ENCODE results near the gene SLC27A6. TPM values are rescaled to one million over a fixed set of nuclear protein-coding genes. Genes with fewer than 3 reads are reported as not detected.

SLC27A6 gene
- total RNA-seq, 2 donors from 2014 or later = not detected

DNA sequence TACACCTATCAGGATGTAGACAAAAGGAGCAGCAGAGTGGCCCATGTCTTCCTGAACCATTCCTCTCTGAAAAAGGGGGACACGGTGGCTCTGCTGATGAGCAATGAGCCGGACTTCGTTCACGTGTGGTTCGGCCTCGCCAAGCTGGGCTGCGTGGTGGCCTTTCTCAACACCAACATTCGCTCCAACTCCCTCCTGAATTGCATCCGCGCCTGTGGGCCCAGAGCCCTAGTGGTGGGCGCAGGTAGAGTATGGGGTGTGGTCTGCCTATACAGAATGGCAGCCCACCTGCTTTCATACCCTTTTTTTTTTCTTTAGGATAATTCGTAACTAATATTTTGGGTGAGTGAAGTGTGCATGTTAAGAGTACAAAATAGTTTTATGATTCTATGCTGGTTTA, 1.1 kb downstream of the SLC27A6 start:
- Mint-ChIP-seq H3K27ac (no peak overlapping the region), H3K36me3 (ENCODE audit: low read depth) (no peaks in the 10 kb centered on the region), H3K4me1 (no peaks in the 10 kb centered on the region), H3K27me3 (peaks cover 25% of the 10 kb centered on the region), H3K4me3 (no peak overlapping the region)
- DNase-seq (no peak), ATAC-seq (no peak)
- H3K9me3 ChIP-seq (ENCODE audit: control insufficient read depth, low read length, poor library complexity, severe bottlenecking) = no peaks in the 10 kb centered on the region

- H3K4me3 Mint-ChIP-seq = no peak overlapping the region
- H3K27ac Mint-ChIP-seq = no peak overlapping the region
- DNase-seq (no peak), ATAC-seq (no peak)
- H3K4me1 Mint-ChIP-seq = no peaks in the 10 kb centered on the region
- H3K27me3 Mint-ChIP-seq = peaks cover 25% of the 10 kb centered on the region
- no peaks in the 10 kb centered on the region for H3K9me3 ChIP-seq (ENCODE audit: control insufficient read depth, low read length, poor library complexity, severe bottlenecking)
- no peaks in the 10 kb centered on the region for H3K36me3 Mint-ChIP-seq (ENCODE audit: low read depth)
These were observed 1.6 kb downstream of the SLC27A6 start for GRCh38 chr5:128966846-128967245.

DNA sequence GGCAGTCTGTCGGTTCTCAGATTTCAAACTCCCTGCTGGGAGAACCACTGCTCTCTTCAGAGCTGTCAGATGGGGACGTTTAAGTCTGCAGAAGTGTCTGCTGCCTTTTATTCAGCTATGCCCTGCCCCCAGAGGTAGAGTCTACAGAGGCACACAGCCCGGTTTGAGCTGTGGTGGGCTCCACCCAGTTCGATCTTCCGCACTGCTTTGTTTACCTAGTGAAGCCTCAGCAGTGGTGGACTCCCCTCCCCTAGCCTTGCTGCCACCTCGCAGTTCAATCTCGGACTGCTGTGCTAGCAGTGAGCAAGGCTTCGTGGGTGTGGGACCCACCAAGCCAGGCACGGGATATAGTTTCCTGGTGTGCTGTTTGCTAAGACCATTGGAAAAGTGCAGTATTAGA, 8.0 kb downstream of the SLC27A6 start:
- no peaks in the 10 kb centered on the region for H3K36me3 Mint-ChIP-seq (ENCODE audit: low read depth)
- no peak for DNase-seq
- no peaks in the 10 kb centered on the region for H3K9me3 ChIP-seq (ENCODE audit: control insufficient read depth, low read length, poor library complexity, severe bottlenecking)
- no peak overlapping the region for H3K27ac Mint-ChIP-seq
- H3K4me1 Mint-ChIP-seq = no peaks in the 10 kb centered on the region
- H3K27me3 Mint-ChIP-seq = peaks cover 15% of the 10 kb centered on the region
- H3K4me3 Mint-ChIP-seq = no peak overlapping the region
- no peak for ATAC-seq

GRCh38 chr5:128974567-128974966, 9.3 kb downstream of the SLC27A6 start:
- Mint-ChIP-seq H3K36me3 (ENCODE audit: low read depth) (no peaks in the 10 kb centered on the region), H3K27me3 (peaks cover 15% of the 10 kb centered on the region), H3K4me3 (no peak overlapping the region), H3K27ac (no peak overlapping the region), H3K4me1 (no peaks in the 10 kb centered on the region)
- DNase-seq = no peak
- no peak for ATAC-seq
- H3K9me3 ChIP-seq (ENCODE audit: control insufficient read depth, low read length, poor library complexity, severe bottlenecking) = no peaks in the 10 kb centered on the region

DNA sequence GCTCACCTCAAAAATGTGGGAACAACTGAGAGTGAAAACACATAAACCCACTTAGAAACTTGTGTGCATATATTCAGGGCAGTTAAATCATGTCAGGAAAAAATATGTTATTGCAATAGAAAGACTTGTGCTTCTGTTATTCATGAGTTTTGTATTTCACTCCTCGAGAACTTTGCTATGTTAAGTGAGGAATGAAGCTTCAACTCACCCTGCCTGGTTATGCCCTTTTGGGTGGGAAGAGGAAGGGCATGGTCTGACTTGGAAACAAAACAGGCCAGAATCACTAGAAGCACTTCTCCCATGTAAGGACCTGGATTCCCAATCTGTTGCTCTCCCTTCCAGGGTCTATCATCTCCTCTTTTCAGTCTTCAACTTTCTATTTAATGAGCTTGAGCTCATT, 14.5 kb downstream of the SLC27A6 start:
- ATAC-seq (no peak), DNase-seq (no peak)
- Mint-ChIP-seq H3K36me3 (ENCODE audit: low read depth) (no peaks in the 10 kb centered on the region), H3K27me3 (peaks cover 10% of the 10 kb centered on the region), H3K4me3 (no peak overlapping the region), H3K4me1 (no peaks in the 10 kb centered on the region), H3K27ac (no peak overlapping the region)
- H3K9me3 ChIP-seq (ENCODE audit: control insufficient read depth, low read length, poor library complexity, severe bottlenecking) = no peaks in the 10 kb centered on the region

DNA sequence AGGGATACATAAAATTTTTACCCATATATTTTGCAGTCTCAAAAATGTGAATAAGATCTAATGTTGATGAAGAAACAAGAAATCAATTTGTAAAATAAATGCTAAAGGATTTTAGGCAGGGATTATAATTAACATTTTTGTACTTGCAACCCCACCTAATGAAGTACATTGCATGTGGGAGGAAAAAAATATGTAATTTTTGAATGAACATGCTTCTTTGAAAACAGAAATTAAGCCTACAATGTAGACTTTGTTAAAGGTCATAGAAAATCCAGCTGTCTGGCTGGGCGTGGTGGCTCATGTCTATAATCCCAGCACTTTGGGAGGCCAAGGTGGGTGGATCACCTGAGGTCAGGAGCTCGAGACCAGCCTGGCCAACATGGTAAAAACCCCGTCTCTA, 15.6 kb downstream of the SLC27A6 start:
- DNase-seq (no peak), ATAC-seq (no peak)
- Mint-ChIP-seq H3K27me3 (peaks cover 11% of the 10 kb centered on the region), H3K27ac (no peak overlapping the region), H3K4me3 (no peak overlapping the region), H3K36me3 (ENCODE audit: low read depth) (no peaks in the 10 kb centered on the region), H3K4me1 (no peaks in the 10 kb centered on the region)
- H3K9me3 ChIP-seq (ENCODE audit: control insufficient read depth, low read length, poor library complexity, severe bottlenecking) = no peaks in the 10 kb centered on the region

DNA sequence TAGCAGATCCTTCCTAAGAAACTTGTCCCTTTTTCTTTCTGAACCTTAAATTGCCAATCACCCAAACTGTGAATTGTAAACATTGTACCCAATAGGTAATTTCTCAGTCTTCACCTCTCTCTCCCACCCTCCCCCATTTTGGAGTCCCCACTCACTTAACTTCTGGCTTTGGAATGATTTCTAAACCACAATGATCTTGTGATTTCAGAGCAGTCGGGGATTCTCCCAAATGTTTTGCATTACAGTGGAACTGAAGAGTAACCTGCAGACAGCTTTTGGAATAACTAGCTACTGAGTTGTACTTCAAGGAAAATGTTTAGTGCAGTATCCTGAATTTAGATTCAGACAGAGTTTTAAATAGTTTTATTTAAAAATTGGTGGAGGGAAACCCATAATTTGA, 19.2 kb downstream of the SLC27A6 start:
- H3K4me3 Mint-ChIP-seq = no peak overlapping the region
- H3K27ac Mint-ChIP-seq = no peak overlapping the region
- H3K4me1 Mint-ChIP-seq = no peaks in the 10 kb centered on the region
- no peak for DNase-seq
- ATAC-seq = no peak
- H3K27me3 Mint-ChIP-seq = peaks cover 11% of the 10 kb centered on the region
- H3K36me3 Mint-ChIP-seq (ENCODE audit: low read depth) = no peaks in the 10 kb centered on the region
- no peaks in the 10 kb centered on the region for H3K9me3 ChIP-seq (ENCODE audit: control insufficient read depth, low read length, poor library complexity, severe bottlenecking)

DNA sequence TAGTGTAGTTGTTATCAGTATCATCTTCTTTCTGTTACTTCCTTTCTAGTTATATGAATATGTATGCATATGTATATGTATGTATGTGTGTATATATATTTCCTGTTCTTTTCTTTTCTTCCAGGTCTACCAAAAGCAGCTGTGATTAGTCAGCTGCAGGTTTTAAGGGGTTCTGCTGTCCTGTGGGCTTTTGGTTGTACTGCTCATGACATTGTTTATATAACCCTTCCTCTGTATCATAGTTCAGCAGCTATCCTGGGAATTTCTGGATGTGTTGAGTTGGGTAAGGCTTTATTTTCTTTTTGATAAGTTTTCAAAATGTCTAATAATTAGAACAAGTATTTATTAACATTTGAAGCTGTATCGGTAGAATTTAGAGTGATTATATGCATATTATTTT, 23.2 kb downstream of the SLC27A6 start:
- H3K27ac Mint-ChIP-seq = no peak overlapping the region
- no peak for ATAC-seq
- peaks cover 13% of the 10 kb centered on the region for H3K27me3 Mint-ChIP-seq
- no peak for DNase-seq
- no peak overlapping the region for H3K4me3 Mint-ChIP-seq
- H3K9me3 ChIP-seq (ENCODE audit: control insufficient read depth, low read length, poor library complexity, severe bottlenecking) = no peaks in the 10 kb centered on the region
- no peaks in the 10 kb centered on the region for H3K4me1 Mint-ChIP-seq
- no peaks in the 10 kb centered on the region for H3K36me3 Mint-ChIP-seq (ENCODE audit: low read depth)

GRCh38 chr5:129001841-129002526, 36.7 kb downstream of the SLC27A6 start:
- no peaks in the 10 kb centered on the region for H3K27me3 Mint-ChIP-seq
- peaks cover 3% of the 10 kb centered on the region for H3K36me3 Mint-ChIP-seq (ENCODE audit: low read depth)
- H3K4me3 Mint-ChIP-seq = no peak overlapping the region
- H3K9me3 ChIP-seq (ENCODE audit: control insufficient read depth, low read length, poor library complexity, severe bottlenecking) = no peaks in the 10 kb centered on the region
- peaks cover 3% of the 10 kb centered on the region for H3K4me1 Mint-ChIP-seq
- H3K27ac Mint-ChIP-seq = no peak overlapping the region
- ATAC-seq (no peak), DNase-seq (no peak)

DNA sequence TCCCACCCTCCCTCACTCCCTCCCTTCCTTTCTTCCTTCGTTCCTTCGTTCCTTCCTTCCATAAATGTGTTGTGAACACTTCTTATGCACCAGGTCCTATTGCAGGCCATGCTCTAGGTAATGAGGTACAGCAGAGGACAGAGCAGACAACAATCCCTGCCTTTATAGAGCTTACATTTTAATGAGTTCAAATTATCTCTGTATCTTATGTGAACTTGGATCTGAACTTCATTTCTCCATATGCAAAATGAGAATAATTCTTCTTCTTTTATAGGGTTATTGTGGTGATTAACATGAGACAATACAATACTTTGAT, 37.2 kb downstream of the SLC27A6 start:
- no peak for DNase-seq
- no peak overlapping the region for H3K4me3 Mint-ChIP-seq
- H3K36me3 Mint-ChIP-seq (ENCODE audit: low read depth) = peaks cover 3% of the 10 kb centered on the region
- H3K9me3 ChIP-seq (ENCODE audit: control insufficient read depth, low read length, poor library complexity, severe bottlenecking) = no peaks in the 10 kb centered on the region
- no peak overlapping the region for H3K27ac Mint-ChIP-seq
- no peaks in the 10 kb centered on the region for H3K27me3 Mint-ChIP-seq
- H3K4me1 Mint-ChIP-seq = peaks cover 3% of the 10 kb centered on the region
- ATAC-seq = no peak

DNA sequence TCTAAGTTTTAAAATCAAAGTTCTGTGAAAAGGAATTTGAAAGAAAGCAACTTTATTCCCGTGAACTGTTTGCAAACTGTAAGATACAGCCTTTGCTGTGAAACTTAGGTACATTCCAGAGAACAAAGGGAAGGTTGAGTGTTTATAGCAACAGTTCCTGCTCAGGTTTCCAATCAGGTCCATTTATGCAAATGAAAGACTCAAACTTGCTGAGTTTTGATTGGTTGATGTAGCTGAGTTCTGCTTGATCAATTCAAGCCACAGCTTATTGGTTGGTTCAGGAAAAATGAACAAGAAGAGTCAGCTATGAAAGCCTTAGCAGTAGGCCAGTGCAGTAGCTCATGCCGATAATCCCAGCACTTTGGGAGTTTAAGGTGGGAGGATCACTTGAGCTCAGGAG, 37.9 kb downstream of the SLC27A6 start:
- H3K4me3 Mint-ChIP-seq = no peak overlapping the region
- no peaks in the 10 kb centered on the region for H3K9me3 ChIP-seq (ENCODE audit: control insufficient read depth, low read length, poor library complexity, severe bottlenecking)
- peaks cover 3% of the 10 kb centered on the region for H3K36me3 Mint-ChIP-seq (ENCODE audit: low read depth)
- peaks cover 3% of the 10 kb centered on the region for H3K4me1 Mint-ChIP-seq
- ATAC-seq (no peak), DNase-seq (no peak)
- no peaks in the 10 kb centered on the region for H3K27me3 Mint-ChIP-seq
- H3K27ac Mint-ChIP-seq = no peak overlapping the region

- Mint-ChIP-seq H3K4me3 (no peak overlapping the region), H3K27me3 (peaks cover 18% of the 10 kb centered on the region), H3K27ac (no peak overlapping the region), H3K36me3 (ENCODE audit: low read depth) (no peaks in the 10 kb centered on the region), H3K4me1 (no peaks in the 10 kb centered on the region)
- DNase-seq (no peak), ATAC-seq (no peak)
- H3K9me3 ChIP-seq (ENCODE audit: control insufficient read depth, low read length, poor library complexity, severe bottlenecking) = no peaks in the 10 kb centered on the region
These were observed 48.9 kb downstream of the SLC27A6 start for GRCh38 chr5:129014185-129014584.

- Mint-ChIP-seq H3K27me3 (peaks cover 42% of the 10 kb centered on the region), H3K27ac (no peak overlapping the region), H3K4me1 (peaks cover 4% of the 10 kb centered on the region), H3K4me3 (no peak overlapping the region), H3K36me3 (ENCODE audit: low read depth) (no peaks in the 10 kb centered on the region)
- no peaks in the 10 kb centered on the region for H3K9me3 ChIP-seq (ENCODE audit: control insufficient read depth, low read length, poor library complexity, severe bottlenecking)
- ATAC-seq (no peak), DNase-seq (no peak)
These were observed 53.5 kb downstream of the SLC27A6 start for GRCh38 chr5:129018837-129019236.

DNA sequence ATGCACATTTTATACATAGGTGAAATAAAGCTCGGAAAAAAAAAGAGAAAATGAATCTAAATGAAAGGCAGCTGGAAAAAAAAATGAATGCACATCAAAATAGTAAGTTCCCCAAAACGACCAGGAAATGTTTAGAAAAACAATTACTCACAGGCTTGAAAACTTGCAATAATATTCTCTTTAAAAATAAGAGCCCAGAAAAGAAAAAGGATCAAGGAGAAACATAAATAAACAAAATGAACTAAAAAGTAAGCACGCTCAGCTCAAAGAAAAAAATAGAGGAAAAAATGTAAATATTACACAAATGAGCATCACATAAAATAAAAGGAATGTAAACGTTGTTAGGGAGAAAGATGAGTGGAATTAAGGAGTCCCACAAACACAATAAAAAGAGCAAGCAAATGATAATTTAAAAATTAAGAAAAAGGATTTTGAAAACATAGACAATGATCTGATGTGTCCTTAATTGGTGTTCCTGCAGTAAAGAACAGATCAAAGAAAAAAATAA, 54.2 kb downstream of the SLC27A6 start:
- DNase-seq (no peak), ATAC-seq (no peak)
- no peak overlapping the region for H3K27ac Mint-ChIP-seq
- H3K36me3 Mint-ChIP-seq (ENCODE audit: low read depth) = no peaks in the 10 kb centered on the region
- peaks cover 42% of the 10 kb centered on the region for H3K27me3 Mint-ChIP-seq
- no peak overlapping the region for H3K4me3 Mint-ChIP-seq
- H3K4me1 Mint-ChIP-seq = peaks cover 4% of the 10 kb centered on the region
- H3K9me3 ChIP-seq (ENCODE audit: control insufficient read depth, low read length, poor library complexity, severe bottlenecking) = no peaks in the 10 kb centered on the region

All from T-helper 17 cell (primary cell).